Activated T-cell treated with anti-CD3 and anti-CD28 coated beads for 1 hour (primary cell): ENCODE results near the gene KLHDC7B.
"Not testable (repeated sequence)": the region's sequence is repeated elsewhere in the genome, so short reads cannot be mapped to it uniquely, and the experiment has no call there.

Source experiments
- DNase-seq: peaks from one replicate; pipeline ENCODE4 v3.0.0-alpha.2; 2020; ENCODE audit warnings: low read depth

KLHDC7B gene

GRCh38 chr22:50517495-50518260, 28.0 kb upstream of the KLHDC7B start:
- DNase-seq, result no peak

DNA sequence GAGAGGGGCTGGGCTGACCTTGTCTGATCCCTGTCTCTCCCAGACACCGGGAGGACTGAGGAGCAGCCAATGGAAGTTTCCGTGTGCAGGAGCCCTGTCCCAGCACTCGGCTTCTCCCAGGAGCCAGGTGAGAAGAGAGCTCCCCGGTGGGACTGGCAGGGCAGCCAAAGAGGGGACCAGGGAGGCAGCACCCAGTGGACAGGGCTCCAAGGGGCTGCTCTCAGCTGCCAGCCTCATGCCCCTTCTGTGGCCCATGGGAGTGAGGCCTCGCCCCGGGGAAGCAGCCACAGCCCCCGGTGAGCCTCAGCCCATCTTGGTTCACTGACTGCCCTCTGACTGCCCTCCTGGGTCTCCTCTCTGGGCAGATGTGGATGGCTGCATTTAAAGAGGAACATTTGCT, 27.1 kb upstream of the KLHDC7B start:
- no peak for DNase-seq

DNA sequence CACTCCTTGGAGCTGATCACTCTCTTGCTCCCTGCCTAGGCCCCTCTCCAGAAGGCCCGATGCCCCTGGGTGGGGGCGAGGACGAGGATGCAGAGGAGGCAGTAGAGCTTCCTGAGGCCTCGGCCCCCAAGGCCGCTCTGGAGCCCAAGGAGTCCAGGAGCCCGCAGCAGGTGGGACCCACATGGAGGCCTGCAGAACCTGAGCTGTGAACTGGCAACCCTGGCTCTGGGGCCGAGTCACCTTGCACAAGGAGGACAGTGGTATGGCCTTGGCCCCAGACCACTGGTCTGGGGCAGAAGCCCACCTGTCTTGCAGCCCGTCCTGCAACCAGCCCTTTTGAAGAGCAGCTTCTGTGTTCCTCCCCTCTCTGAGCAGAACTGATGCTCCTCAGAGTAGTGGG, 26.5 kb upstream of the KLHDC7B start:
- DNase-seq, result no peak

- not testable (repeated sequence) for DNase-seq
Measured at GRCh38 chr22:50520184-50520583, 25.5 kb upstream of the KLHDC7B start.

DNA sequence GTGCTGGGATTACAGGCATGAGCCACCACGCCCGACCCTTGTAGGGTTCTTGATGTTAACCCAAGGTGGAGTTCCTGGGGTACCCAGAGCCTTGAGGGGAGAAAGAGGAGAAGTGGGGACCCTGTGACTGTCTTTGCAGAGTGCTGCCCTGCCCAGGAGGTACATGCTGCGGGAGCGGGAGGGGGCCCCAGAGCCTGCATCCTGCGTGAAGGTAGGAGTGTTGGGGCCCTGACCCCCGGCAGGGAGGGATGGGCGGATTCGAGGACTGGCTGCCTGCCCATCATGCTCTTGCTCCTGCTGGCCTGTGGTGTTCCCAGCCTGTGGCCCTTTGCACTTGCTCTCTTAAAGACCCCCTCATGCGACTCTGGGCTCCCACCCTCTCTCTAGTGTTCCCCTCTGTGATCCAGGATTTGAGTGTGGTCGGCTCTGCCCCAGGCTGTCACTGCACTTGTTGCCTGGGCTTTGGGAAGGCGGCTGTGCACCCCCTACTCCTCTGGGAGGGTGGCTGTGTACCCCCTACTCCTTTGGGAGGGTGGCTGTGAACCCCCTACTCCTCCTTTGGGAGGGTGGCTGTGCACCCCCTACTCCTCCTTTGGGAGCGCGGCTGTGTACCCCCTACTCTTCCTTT, 24.8 kb upstream of the KLHDC7B start:
- DNase-seq, result no peak

- no peak for DNase-seq
Measured at GRCh38 chr22:50521710-50522109, 24.0 kb upstream of the KLHDC7B start.

- no peak for DNase-seq
Measured at GRCh38 chr22:50522208-50522805, 23.4 kb upstream of the KLHDC7B start.

DNA sequence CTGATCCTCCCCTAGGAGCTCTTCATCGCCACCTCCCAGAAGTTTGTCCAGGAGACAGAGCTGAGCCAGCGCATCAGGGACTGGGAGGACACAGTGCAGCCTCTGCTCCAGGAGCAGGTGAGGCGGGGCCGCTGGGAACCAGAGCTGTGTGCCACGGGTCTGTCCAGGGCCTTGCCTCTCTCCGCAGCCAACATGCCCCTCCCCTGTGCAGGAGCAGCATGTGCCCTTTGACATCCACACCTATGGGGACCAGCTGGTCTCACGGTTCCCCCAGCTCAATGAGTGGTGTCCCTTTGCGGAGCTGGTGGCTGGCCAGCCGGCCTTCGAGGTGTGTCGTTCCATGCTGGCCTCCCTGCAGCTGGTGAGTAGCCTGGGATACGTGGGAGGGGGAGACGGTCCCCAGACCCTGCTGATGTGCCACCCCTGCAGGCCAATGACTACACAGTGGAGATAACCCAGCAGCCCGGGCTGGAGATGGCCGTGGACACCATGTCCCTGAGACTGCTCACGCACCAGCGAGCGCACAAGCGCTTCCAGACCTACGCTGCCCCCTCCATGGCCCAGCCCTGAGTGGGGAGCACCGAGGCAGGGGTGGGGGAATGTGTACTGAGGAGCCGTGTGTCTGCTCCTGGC, 22.8 kb upstream of the KLHDC7B start:
- DNase-seq, result no peak

DNA sequence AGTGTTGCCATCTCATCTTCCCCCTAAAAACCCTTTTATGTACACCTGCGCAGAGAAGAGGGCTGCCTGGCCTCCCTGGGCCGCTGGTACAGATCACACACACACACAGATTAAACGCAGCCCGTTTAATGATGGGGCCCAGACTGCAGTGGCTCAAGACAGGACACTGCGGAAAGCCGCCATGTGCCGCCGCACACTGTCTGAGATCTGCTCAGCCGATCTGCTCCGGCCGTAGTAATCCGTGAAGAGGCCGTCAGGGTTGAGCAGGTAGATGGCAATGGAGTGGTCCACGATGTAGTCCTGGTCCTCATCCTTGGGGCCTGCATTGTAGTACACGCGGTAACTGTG, 22.3 kb upstream of the KLHDC7B start:
- DNase-seq, result no peak

- no peak for DNase-seq
Measured at GRCh38 chr22:50523806-50524675, 21.7 kb upstream of the KLHDC7B start.

DNA sequence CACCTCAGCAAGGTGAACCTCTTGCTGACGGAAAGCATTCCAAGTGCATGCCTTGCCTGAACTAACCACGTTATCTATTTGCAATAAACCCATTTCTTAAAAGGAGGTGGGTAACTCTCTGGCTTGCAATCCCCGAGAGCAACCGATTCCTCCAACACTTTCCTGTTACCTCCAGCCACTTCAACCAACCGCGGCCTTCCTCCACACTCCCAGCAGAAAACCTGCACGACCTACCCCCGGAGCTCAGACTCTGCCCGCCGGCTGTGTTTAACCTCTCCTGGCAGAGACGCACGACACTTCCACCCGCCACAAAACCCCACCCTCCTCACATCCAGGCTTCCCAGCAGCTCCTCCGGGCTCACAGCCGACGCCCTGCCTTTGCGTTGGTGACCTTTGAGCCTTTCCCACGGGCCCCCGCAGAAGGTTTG, 21.0 kb upstream of the KLHDC7B start:
- no peak for DNase-seq

DNA sequence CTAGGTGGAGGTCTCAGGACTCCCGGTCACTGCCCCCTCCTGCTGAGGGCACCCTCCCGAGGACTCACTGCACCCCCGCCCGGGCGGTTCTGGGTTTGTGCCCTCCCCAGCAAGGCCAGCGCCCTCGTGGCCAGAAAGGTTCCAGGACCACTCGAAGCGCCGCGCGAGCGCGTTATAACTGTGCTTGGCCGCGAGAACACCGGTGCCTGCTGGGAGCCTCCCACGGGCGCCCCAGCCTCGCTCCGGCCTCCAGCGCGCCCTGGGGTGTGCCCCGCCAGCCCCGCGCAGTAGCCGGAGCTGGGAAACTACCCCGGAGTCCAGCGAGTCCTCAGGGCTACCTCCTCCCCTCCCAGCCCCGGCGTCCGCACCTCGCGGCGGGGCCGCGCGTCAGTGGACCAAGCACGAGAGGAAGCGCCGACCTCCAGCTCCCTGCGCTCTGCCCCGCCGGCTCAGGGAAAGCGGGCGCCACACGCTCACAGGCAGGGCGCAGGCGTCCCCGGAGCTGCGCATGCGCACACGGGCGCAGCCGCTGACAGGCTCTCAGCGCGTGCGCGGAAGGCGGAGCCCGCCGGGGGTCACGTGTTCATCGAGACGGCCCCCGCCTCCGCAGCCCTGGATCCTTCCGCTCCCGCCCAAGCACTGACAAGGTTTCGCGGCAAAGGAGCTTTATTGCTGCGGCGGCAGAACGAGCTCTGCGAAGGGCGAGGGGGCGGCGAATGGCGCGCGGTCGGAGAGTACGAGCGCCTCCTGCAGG, 20.4 kb upstream of the KLHDC7B start, which contains the start of gene SCO2:
TSS of gene SCO2 (minus strand) at position 495 of the 754 bp plus-strand sequence. CDS start 1,187 bp downstream, outside the sequence.
- peak; percentile 97 for DNase-seq

- no peak for DNase-seq
Measured at GRCh38 chr22:50525858-50526107, 19.9 kb upstream of the KLHDC7B start.

GRCh38 chr22:50526108-50526833, 19.4 kb upstream of the KLHDC7B start:
- peak; percentile 74 for DNase-seq

DNA sequence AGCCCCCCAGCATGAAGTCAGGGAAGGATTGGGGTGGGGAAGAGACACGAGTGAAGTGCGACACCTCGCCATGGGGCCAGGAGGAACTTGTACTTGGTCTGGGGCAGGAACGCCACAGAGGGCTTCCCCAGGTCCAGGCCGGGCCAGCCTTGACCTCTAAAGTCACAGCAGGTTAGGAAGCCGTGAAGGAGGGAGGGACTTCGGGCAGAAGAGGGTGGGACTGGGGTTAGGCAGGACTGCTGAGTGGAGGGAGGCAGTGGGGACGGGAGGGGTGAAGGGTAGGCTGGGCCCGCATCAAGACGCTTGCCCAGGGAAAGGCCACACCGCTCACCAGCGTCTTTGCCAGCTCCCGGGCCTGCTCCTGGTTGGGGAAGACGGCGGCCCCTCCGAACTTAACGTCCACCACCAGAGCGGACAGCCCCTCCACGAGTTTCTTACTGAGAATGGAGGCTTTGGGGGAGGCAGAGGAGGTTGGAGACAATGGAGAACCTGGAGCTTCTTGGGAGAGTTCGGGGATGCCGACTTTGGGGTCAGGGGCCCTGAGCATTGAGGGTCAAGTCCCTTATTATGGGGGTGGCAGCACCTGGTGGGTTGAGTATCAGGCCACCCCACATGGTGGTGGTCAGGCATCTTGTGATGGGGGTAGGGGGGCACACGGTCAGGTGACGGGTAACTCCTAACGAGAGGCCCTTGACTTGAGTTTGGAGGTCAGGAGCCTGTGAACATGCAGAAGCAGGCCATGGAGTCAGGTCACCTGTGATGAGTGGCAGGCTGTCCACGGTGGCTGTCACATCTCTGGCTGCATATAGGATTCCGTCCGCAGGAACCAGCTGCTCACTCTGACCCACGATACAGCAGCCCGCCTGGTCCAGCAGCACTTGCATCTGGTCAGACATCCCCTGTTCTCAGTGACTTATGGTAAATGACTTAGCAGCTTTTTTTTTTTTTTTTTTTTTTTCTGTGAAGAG, 18.6 kb upstream of the KLHDC7B start:
- DNase-seq, result no peak

- no peak for DNase-seq
Measured at GRCh38 chr22:50527921-50528681, 17.6 kb upstream of the KLHDC7B start.

DNA sequence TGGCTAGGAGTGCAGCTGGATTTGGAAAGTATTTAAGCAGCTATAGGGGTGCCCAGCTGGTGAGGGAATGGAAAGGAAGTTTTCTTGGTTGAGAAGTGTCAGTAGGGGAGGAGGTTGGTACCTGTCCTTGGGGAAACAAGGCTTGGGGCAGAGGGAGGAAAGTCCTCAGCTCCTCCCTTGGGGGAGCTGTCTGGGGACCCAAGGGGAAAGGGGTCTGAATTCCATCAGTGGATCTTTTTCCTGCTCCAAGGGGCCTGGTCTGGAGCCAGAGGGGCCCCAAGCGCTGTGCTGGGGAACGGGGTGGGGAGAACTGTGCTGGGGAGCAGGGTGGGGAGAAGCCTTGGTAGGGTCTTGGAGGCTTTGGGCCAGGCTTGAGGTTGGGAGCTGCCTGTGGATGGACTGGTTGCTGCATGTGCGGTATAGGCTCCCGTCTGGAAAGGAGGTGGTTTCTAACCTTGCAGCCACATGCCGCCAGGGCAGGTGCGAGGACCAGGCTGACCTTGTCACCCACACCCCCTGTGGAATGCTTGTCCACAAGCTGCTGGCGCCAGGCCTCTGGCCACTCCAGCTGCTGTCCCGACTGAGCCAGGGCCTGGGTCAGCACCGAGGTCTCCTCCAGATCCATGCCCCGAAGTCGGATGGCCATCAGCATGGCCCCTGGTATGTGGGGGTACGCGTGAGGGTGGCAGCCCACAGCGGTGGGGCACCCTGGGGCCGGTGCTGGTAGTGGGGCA, 16.9 kb upstream of the KLHDC7B start:
- no peak for DNase-seq

GRCh38 chr22:50529416-50529896, 16.2 kb upstream of the KLHDC7B start:
- no peak for DNase-seq
